Common myeloid progenitor, CD34-positive (primary cell): ENCODE data around the gene DCAF8. TPM values are rescaled to one million over a fixed set of nuclear protein-coding genes. Genes with fewer than 3 reads are reported as not detected.

Experiments used
- CTCF ChIA-PET: fragments of 350-600 bp; sonication (Branson Sonifier 250); formaldehyde crosslinking; loops from one replicate; lab custom pipeline; 2021; ENCODE audit warnings: antibody characterized with exemption; lab: Charles Lee
- POLR2A ChIA-PET: fragments of 350-600 bp; sonication (Branson Sonifier 250); formaldehyde crosslinking; loops from one replicate; lab custom pipeline; 2021; ENCODE audit warnings: antibody characterized with exemption; lab: Charles Lee
- DNase-seq, 3 donors: peaks; one replicate each; pipeline versions ENCODE4 v3.0.0 to v3.0.0-alpha.2; 2013
- H3K27ac ChIP-seq, 2 experiments: 1 replicate in 1 of 2; 2 replicates in 1 of 2; pipeline ENCODE4 v1.7.0; 2013; ENCODE audit warnings: inconsistent platforms in 2 of 2, low read length in 2 of 2, mild to moderate bottlenecking in 2 of 2, low read depth in 1 of 2, moderate library complexity in 1 of 2; ENCODE audit not compliant: severe bottlenecking in 2 of 2, insufficient read depth in 1 of 2, poor library complexity in 1 of 2
- H3K27me3 ChIP-seq, 5 experiments: replicated peaks in 2 of 5; 1 replicate in 3 of 5; 2 replicates in 2 of 5; pipeline versions ENCODE4 v1.6.1 to v1.7.0; 2013; ENCODE audit warnings: low read length in 4 of 5, mild to moderate bottlenecking in 2 of 5, moderate library complexity in 2 of 5, inconsistent platforms in 1 of 5; ENCODE audit not compliant: insufficient read depth in 5 of 5, control insufficient read depth in 4 of 5
- H3K36me3 ChIP-seq, 4 experiments: 1 replicate in 2 of 4; 2 replicates in 2 of 4; pipeline versions ENCODE4 v1.6.1 to v1.7.0; 2013; ENCODE audit warnings: low read length in 3 of 4, control low read depth in 1 of 4, mild to moderate bottlenecking in 1 of 4; ENCODE audit not compliant: control insufficient read depth in 4 of 4, insufficient read depth in 4 of 4
- H3K4me1 ChIP-seq, 4 experiments: 1 replicate in 3 of 4; 2 replicates in 1 of 4; pipeline versions ENCODE4 v1.6.1 to v1.7.1; 2013; ENCODE audit warnings: low read length in 3 of 4, mild to moderate bottlenecking in 3 of 4, control low read depth in 1 of 4, inconsistent platforms in 1 of 4, moderate library complexity in 1 of 4; ENCODE audit not compliant: control insufficient read depth in 4 of 4, insufficient read depth in 4 of 4; ENCODE audit errors: control extremely low read depth in 1 of 4
- H3K4me3 ChIP-seq, 7 experiments: 1 replicate in 4 of 7; 2 replicates in 3 of 7; pipeline versions ENCODE4 v1.5.1 to v1.7.0; 2013; ENCODE audit warnings: mild to moderate bottlenecking in 7 of 7, low read length in 6 of 7, moderate library complexity in 6 of 7, inconsistent platforms in 2 of 7, low read depth in 2 of 7, control low read depth in 1 of 7; ENCODE audit not compliant: insufficient read depth in 4 of 7, control insufficient read depth in 1 of 7; ENCODE audit errors: extremely low read depth in 1 of 7
- H3K9me3 ChIP-seq, 5 experiments: 1 replicate in 4 of 5; 2 replicates in 1 of 5; pipeline versions ENCODE4 v1.6.1 to v1.7.1; 2013; ENCODE audit warnings: low read length in 4 of 5, mild to moderate bottlenecking in 2 of 5, inconsistent platforms in 1 of 5, low read depth in 1 of 5, moderate library complexity in 1 of 5; ENCODE audit not compliant: control insufficient read depth in 4 of 5, insufficient read depth in 2 of 5; ENCODE audit errors: control extremely low read depth in 1 of 5
- WGBS: methylation state at CpG from one replicate; pipeline ENCODE4 v1.1.5; 2013; ENCODE audit not compliant: insufficient coverage; 5-methylcytosine and 5-hydroxymethylcytosine counted together
- polyA plus RNA-seq: library from polyadenylated mRNA; unstranded; fragments of 120-200 nt; gene quantifications from one replicate; pipeline ENCODE4 v1.2.1, GENCODE V29; 2013

Gene DCAF8
- 180 TPM for polyA plus RNA-seq

- POLR2A ChIA-PET, result interaction anchor here (0.7 to 1.0 kb wide), 3 partner anchors 10 to 196 kb away, joined by 3 to 5 read pairs (median 3); no protein-coding TSS in a partner anchor
- Histone ChIP-seq H3K9me3 (no peaks in the 10 kb centered on the region), H3K4me1 (peaks cover 8 to 34% (median 21%) of the 10 kb centered on the region in 4 experiments), H3K36me3 (peaks cover 0 to 8% (median 3%) of the 10 kb centered on the region in 4 experiments), H3K27ac (peak within 1 kb of the TSS; percentile 99), H3K27me3 (no peaks in the 10 kb centered on the region), H3K4me3 (peak within 1 kb of the TSS; percentile 88 to 99 (median 97))
- DNase-seq, result peak; percentile 97 to 99 (median 99)
- CTCF ChIA-PET, result interaction anchor here (1.2 to 8.2 kb wide), 4 partner anchors 10 to 160 kb away, joined by 3 to 59 read pairs (median 15); partner anchors contain the start of gene PEX19
- WGBS, result 0% methylated on average over 64 of the region's 67 CpGs
These were observed at the start of gene DCAF8 for GRCh38 chr1:160261893-160262794. Gene DCAF8 (minus strand): TSS chr1:160262549. CDS start chr1:160244008, 18,541 bp downstream.

- Histone ChIP-seq H3K4me1 (no peaks in the 10 kb centered on the region), H3K4me3 (no peak overlapping the region), H3K36me3 (peaks cover 43 to 96% (median 68%) of the 10 kb centered on the region in 4 experiments), H3K27ac (no peak overlapping the region), H3K9me3 (no peaks in the 10 kb centered on the region), H3K27me3 (no peaks in the 10 kb centered on the region)
- WGBS, result no CpG with 5 or more reads among the region's 1 CpG
- ChIA-PET POLR2A (no interaction called here), CTCF (interaction anchor here (1.4 kb wide), 1 partner anchor 17 kb away, joined by 7 read pairs; no protein-coding TSS in a partner anchor)
- no peak for DNase-seq
These were observed 47.2 kb upstream of the DCAF8 start for GRCh38 chr1:160309571-160309970.

GRCh38 chr1:160309185-160309557, 46.8 kb upstream of the DCAF8 start:
- H3K9me3 ChIP-seq, result no peaks in the 10 kb centered on the region
- no peaks in the 10 kb centered on the region for H3K27me3 ChIP-seq
- no peak overlapping the region for H3K4me3 ChIP-seq
- no peaks in the 10 kb centered on the region for H3K4me1 ChIP-seq
- no peak overlapping the region for H3K27ac ChIP-seq
- DNase-seq, result no peak
- POLR2A ChIA-PET, result no interaction called here
- CTCF ChIA-PET, result interaction anchor here (0.7 to 1.4 kb wide), 3 partner anchors 10 to 130 kb away, joined by 3 to 7 read pairs (median 3); no protein-coding TSS in a partner anchor
- H3K36me3 ChIP-seq, result peaks cover 43 to 94% (median 65%) of the 10 kb centered on the region in 4 experiments

- Histone ChIP-seq H3K9me3 (no peaks in the 10 kb centered on the region), H3K4me1 (no peaks in the 10 kb centered on the region), H3K27me3 (no peaks in the 10 kb centered on the region), H3K4me3 (no peak overlapping the region), H3K27ac (no peak overlapping the region), H3K36me3 (peaks cover 42 to 94% (median 63%) of the 10 kb centered on the region in 4 experiments)
- 94% methylated on average over 3 of the region's 4 CpGs for WGBS
- no peak for DNase-seq
- ChIA-PET CTCF (interaction anchor here (0.7 to 1.4 kb wide), 4 partner anchors 11 to 130 kb away, joined by 3 to 7 read pairs (median 3); no protein-coding TSS in a partner anchor), POLR2A (interaction anchor here (0.6 kb wide), 2 partner anchors 34 to 96 kb away, joined by 3 to 5 read pairs; no protein-coding TSS in a partner anchor)
These were observed 46.3 kb upstream of the DCAF8 start for GRCh38 chr1:160308451-160309184.

GRCh38 chr1:160307118-160307791, 44.9 kb upstream of the DCAF8 start:
- WGBS, result 78% methylated on average over 12 of the region's 13 CpGs
- H3K36me3 ChIP-seq, result peaks cover 34 to 90% (median 60%) of the 10 kb centered on the region in 4 experiments
- CTCF ChIA-PET, result interaction anchor here (0.8 to 2.6 kb wide), 5 partner anchors 9 to 84 kb away, joined by 3 to 18 read pairs (median 5); no protein-coding TSS in a partner anchor

GRCh38 chr1:160300173-160300572, 37.8 kb upstream of the DCAF8 start:
- H3K4me1 ChIP-seq, result no peaks in the 10 kb centered on the region
- no peak overlapping the region for H3K4me3 ChIP-seq
- ChIA-PET POLR2A (no interaction called here), CTCF (interaction anchor here (0.9 to 5.2 kb wide), 2 partner anchors 9 to 30 kb away, joined by 4 to 37 read pairs; no protein-coding TSS in a partner anchor)
- H3K36me3 ChIP-seq, result peaks cover 24 to 67% (median 46%) of the 10 kb centered on the region in 4 experiments
- no peak overlapping the region for H3K27ac ChIP-seq
- no peaks in the 10 kb centered on the region for H3K9me3 ChIP-seq
- H3K27me3 ChIP-seq, result no peaks in the 10 kb centered on the region
- 100% methylated on average over 1 of the region's 7 CpGs for WGBS
- no peak for DNase-seq

More at GRCh38 chr1:160307118-160307791, 44.9 kb upstream of the DCAF8 start:
- Histone ChIP-seq H3K27me3 (no peaks in the 10 kb centered on the region), H3K27ac (peak overlapping the region in 1 of 2 experiments; percentile 21), H3K9me3 (no peaks in the 10 kb centered on the region), H3K4me1 (no peaks in the 10 kb centered on the region), H3K4me3 (no peak overlapping the region)
- peak; percentile 38 to 90 (median 53) for DNase-seq
- POLR2A ChIA-PET, result no interaction called here
